Activated naive CD8-positive, alpha-beta T cell treated with anti-CD3 and anti-CD28 coated beads, Interleukin-2, amount 50 U/mL, for 16 hours (primary cell): Measurements from ENCODE around the gene TGFB2.

Experiments
- DNase-seq: peaks from one replicate; pipeline ENCODE4 v3.0.0-alpha.2; 2020; ENCODE audit warnings: low read depth, low spot score

TGFB2 gene

DNA sequence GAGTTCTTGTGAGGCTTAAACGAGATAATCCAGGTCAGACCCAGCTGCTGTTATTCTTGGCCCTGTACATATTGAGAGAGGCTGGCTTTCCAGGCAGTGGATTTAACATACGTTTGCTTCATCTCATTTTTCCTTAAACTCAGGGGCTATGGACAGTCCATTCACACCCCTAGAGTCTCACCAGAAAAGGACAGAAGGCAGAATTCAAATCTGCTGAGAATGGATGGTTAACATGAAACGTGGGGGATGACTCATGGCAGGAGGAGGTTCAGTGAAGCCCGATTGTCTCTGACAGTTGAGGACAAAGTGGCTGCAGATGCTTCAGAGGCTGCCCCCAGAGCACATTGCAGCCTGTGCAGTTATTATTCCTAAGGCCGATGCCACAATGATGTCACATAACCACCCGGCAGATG, 39.5 kb downstream of the TGFB2 start:
- DNase-seq, result no peak

DNA sequence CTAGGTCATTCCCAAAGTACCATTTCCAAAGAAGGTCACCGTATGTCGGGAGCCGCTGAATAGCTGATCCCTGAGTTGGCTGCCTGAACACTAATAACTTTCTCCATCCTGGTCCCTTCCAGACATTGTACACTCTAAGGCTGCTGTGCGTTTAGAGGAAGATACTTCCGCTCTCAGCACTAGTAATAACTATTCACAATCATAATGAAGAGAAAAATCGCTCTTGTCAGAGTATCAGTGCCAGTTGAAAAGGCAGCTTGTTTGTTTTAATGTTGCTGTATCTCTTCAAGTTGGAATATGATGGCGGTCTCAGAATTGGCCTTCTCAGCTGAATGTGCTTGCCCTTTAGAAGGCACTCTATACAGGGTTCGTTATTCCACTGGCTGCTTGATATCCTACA, 43.5 kb downstream of the TGFB2 start:
- DNase-seq, result no peak

DNA sequence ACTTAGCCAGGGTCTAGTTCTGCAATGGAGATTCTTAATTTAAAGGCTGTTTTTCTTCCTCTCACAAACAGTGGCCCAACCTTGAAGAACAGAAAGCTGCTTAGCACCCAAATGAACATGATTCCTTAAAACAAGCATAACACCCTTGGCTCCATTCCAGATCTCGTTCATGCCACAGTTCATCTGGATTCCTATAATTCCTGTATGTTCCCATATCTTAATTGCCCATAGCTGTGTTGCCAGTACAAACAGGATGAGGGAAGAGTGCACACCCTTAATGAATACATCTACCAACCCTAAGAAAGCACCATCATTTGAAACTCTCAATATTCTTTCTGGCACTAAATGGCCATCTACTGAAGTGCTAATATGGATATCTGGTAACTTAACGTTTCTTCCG, 45.5 kb downstream of the TGFB2 start:
- no peak for DNase-seq

DNA sequence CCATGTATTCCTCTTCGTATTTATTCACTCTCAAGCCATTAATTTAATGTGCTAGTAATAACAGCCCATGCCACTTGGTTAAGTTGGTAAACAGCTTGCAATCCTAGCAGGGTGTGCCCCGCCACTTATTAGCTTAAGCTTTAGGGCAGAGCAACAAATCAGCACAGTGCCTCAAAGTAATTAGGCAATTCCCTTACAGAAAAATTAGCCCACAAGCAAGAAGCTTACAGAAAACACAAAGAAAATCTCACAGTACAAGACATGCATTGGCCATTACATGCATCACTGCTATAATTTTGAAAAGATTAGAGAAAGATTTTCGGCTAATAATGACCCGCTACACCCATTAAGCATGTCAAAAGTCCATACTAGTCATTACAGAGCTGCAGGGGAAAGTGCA, 47.6 kb downstream of the TGFB2 start:
- DNase-seq, result no peak

DNA sequence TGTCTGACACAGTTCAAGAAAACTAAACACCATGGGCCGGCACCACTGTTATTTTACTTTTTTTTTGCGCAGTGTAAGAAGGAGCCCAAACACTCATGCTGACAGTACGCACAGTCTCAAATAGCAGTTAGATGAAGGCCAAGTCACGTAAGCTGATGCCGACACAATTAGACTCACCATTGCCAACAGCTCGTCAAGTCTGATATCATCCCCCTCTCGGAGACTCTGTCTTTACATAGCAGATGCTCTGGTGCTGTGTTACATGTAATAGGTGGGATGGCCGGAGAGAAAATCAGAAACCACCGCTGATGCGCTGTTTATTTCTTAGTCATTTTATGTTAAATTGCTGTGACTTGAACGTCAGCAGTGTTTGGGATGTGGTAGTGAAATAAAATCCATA, 49.3 kb downstream of the TGFB2 start:
- no peak for DNase-seq

DNA sequence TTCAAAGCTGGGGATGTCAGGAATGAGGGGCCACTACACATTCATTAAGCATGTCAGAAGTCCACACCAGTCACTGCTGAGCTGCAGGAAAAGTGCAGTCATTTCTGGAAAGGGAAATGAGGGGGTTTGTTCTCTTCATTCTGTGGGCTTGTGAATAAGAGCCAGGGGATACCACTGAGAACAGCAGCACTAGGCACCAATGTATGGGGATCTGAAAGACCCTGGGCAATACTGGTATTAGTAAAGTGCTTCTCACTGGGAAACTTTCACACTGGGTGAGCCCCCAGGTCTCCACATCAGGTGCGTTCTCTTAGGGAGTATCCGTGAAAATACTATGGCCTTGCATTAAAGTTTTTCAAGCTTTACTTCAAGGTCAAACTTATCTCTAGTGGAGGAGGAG, 49.9 kb downstream of the TGFB2 start:
- DNase-seq, result no peak

DNA sequence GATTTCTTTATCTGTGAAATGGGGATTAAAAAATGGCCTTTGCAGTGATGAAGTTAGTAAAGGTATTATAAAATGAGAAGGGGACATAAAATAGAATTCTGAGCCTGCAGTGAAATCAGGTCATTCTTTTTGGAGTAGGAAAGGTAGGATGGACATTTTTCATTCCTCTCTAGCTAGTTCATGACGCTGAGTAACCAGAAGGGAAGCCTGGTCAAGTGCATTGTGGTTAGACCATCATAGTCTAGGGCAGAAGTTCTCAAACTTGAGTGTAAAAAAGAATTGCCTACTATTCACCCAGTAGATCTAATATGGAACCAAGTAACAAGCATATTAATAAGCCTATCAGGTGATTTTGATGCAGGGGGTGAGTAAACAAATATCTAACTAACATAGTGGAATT, 50.8 kb downstream of the TGFB2 start:
- no peak for DNase-seq

DNA sequence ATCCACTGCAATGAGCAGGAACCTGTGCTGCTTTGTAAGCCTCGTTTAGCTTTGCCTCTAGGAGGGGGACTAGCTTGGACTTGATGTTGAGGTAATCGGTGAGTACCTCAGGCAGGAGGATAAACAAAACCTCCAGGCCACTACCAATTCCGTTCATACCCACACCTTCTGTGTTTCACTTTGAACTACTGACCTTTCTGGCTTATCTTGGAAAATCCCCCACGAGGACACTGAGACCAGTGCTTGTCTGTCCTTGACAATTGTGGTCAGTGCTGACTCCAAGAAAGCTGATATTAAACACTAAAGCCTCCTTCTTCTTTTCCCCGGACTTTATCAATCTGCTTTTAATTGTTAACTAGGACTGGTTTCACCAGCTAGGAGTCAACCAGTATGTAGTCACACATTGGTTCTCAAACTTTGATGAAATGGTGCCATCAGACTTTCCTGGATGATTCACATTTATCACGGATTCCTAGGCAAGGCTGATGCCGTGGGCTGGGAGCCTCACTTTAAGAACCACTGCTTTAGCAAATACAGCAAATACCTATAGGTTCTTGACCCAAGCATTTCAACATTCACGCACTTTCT, 52.7 kb downstream of the TGFB2 start:
- no peak for DNase-seq

DNA sequence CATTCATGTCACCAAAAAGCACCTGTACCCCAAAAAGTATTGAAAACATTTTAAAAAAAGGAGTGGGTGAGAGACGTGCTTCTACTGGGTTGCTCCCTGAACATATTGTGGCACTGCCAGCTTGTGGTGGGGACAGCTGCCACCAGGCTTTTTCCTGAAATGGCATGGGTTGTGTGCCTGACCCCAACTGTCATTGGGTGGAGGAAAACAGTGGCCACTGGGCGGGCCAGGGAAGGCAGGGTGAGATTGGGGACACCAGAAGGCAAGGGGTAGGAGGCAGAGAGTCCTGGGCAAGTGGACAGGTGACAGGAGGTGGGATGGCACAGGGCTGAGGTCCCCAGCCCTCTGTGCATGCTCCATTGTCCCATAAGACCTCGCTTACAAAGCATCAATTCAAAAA, 55.5 kb downstream of the TGFB2 start:
- no peak for DNase-seq

DNA sequence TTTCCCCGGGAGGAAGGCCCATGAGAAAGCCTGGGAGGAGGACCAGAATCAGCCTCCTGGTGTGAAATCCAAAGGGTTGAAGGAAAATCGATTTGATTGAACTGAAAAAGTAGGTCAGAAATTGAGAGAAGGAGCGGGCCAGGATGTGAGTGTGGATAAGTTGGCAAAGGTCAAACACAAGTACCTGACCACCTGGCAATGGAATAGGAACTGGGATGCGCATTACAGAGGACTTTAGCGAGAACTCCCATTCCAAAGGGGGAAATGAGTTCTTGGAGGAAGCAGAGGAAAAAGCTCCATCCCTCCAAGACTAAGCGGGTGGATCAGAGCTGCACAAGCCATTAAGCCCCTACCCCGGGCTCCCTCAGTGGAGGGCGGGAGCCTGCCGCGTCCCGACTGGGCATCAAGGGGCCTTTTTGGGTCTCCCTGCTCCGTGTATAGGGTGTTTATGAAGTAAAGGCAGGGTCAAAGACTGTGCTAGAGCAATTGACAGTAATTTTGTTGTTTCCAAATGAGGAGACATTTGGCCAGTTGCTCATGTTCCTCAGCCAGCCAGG, 56.4 kb downstream of the TGFB2 start:
- DNase-seq, result no peak

DNA sequence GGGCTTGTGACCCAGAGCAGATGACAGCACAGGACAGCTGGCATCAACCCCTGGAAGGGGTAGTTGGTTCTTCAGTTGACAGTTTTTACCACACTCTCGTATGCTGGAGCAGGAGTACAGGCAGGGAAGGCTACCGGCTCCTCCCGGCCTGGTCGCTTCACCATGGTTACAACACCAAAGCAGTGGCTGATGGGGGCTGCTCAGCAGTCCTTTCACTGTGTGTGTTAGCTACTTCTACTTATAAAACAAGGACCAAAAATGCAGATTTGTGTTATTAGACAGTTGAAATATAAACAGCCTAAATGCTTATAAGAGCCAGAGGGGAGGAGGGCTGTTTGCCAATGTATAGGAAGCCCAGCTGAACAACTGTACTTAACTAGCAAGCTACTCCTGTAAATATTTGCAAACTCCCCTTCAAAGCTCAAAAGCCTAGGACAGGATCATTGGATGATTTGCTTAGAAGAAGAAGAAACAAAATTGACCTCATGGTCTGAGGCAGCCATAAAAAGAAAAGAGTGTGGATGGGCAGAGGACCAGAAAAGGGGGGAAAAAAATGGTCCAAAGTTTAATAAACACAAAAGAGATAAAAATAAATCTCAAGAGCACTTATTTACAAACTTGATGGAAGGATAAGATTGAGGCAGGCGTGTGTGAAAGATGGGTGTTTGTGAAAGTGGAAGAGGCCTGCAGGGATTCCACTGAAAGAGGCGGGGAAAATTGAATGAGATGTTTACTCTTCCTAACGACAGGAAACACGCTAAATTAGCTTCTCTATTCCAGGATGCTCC, 57.1 kb downstream of the TGFB2 start:
- no peak for DNase-seq

DNA sequence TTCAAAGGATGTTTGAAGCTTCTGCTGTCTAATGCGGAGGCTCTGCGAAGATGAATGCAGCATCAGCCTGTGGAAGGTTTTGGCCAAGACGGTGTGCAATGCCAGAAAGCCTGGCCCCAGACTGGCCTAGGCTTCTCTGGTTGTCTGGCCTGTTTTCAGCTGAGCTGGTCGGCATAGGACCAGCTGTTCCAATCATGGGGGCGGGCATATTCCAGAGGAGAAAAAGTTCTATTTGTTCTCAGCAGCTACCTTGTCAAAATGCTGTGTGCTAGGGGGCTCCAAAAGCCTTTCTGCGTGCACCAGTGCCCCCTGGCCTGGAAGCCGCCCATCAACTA, 57.6 kb downstream of the TGFB2 start:
- DNase-seq, result no peak

DNA sequence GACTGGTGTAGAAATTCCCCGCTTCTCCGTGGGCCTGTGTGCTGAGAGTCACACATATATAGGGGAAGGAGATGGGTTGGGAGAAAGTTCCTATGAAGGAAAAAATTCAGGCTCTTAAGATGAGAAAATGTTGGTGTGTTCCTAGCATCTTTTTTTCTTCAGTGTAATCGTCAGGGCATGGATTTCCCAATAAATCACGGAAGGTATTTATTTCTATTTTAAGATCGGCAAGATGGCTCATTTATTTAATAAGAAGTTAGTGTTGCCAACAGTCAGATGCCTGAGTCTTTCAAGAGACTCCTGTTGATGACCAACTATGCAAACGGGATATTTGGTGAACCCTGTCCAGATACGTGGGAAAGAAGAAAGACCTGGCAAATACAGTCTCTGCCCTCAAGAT, 58.2 kb downstream of the TGFB2 start:
- DNase-seq, result no peak

DNA sequence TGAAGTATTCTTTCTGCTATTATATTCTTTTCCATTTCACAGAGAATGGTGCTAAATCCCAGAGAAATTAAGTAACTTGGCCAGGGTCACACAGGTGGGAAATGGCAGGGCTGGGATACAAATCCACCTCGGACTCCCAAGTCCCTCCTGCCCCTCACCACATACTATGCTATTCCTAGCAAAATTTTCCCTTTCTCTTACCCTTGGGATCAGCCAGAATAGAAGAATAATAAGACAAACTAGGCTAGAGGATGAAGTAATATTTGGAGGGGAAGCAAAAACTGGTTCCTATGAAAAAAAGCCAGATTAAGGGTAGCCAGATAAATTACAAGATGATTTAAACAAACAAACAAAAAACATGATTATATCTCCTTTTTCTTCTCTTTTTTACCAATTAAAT, 62.5 kb downstream of the TGFB2 start:
- DNase-seq, result no peak

DNA sequence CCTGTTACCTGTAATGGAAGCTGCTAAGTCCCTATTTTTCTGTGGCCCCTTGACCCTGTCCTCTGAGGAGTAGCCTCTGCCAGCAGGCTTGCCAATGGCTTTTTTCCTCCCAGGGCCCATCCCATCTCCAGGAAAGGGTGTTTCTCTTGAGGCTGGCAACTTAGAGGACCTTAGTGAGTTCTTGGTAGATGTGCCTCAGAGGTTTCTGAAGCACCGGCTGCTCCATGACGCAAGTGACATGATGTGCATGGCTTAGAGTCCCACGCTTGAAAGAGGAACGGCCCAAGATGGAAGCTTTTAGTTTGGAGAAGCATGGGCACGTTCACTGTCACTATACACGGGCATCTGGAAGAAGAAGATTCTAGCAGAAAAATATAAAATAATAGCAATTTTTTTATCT, 63.0 kb downstream of the TGFB2 start:
- DNase-seq, result no peak

DNA sequence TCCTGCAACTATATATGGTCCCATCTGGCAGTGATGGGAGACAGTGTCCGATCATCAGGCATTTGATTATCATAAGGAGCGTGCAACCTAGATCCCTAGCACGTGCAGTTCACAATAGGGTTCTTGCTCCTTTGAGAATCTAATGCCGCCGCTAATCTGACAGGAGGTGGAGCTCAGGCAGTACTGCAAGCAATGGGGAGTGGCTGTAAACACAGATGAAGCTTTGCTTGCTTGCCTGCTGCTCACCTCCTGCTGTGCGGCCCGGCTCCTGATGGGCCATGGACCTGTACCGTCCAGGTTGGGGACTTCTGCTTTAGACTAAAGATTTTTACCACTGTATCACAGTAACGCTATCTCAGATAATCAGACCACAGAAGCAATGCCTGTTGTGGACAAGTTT, 63.8 kb downstream of the TGFB2 start:
- no peak for DNase-seq

DNA sequence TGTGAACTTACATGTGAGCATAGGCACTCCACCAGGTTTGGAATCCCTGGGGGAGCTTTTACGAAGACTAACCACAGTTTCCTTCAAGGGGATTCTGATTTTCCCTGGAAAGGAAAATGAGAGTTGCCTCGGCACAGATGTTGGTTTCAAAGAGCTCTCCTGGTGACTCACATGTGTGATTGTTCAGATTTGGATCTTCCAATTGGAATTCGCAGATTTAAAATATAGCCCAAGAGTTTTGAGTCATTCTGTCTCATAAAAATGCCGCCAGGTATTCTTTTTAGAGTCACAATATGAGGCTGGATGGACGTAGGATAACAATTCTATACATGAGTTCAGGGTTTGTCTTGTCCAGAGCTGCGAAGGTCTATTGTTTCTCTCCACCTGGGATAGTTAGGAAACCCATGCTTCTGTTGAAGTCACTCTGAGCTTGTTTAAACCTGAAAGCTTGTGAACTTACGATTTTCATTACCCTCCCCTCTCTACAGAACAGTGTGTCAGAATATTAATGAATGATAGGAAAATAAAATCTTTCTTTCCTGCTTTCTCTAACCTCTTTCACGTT, 64.9 kb downstream of the TGFB2 start:
- no peak for DNase-seq

DNA sequence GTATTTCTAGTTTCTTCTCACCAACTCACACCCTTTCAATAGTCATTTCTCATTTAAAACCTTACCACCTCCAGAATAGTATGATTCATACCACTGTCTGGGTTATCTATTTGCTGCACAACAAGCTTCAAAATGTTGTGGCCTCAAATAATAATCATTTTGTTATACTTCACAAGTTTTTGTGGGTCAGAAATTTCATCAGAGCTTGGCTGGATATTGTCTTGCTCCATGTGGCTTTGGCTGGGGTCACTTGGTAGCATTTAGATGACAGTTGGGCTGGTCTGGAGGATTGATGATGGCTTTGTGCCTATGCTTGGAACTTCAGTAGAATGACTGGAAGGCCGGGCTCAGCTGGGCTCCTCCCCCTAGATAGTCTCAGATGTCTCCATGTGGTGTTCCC, 66.0 kb downstream of the TGFB2 start:
- no peak for DNase-seq

DNA sequence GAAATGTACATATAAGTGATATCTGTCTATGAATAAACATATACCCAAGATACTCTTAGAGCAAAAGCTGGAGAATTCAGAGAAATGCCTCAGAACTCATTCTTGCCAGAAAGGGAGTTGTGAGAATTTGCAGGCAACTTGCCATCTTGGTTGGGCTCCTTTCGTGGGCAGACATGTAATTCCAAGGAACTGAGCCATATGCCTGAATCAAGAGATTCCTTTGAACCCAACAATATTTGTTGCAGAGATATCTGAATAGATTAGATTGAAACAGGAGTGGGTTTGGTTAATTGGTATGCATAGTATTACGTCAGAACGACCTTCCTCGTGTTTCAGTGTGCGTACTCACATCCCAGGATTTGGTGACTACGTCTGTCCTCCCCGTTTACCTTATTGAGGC, 67.0 kb downstream of the TGFB2 start:
- DNase-seq, result no peak

DNA sequence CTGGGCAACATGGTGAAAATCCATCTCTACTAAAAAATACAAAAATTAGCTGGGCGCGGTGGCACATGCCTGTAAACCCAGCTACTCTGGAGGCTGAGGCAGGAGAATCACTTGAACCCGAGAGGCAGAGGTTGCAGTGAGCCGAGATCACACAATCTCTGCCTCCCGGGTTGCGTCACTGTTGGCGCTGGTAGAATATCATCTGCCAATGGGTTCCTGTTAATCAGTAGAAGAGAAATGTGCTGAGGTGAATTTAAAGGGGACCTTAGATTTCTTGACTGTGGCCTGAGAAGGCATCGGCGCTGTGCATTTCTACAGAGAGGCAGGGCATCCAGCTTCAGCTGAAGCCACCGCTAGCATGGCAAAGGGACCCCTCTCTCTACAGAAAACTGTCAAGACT, 68.0 kb downstream of the TGFB2 start:
- DNase-seq, result no peak

DNA sequence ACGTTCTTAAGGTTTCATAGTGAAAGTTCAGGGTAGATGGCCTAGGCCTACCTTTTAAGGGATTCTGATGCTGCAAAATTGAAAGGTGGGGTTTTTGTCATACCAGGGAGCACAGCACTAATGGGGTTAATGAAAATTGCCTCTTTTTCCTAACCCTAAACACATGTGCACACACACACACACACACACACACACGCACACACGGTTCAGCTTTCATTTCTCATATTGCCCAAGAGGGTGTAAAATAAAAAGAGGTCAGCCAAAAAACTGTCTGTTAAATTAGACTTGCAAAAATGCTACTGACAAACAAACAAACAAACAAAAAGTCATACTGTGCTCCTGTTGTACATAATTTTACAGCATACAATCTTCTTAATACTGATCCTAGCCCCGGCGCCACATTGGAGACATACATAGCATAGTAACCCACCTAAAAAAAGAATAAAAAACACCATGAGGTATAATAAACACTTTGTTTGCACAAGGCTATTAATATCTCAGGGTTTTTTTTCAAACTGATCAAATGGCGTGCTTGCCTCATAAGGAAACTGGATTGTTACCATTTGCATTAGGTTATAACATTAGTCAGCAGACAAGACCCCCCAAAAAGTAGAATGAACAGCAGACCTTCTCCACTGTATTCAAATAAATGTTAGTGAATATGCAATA, 69.1 kb downstream of the TGFB2 start:
- DNase-seq, result no peak

DNA sequence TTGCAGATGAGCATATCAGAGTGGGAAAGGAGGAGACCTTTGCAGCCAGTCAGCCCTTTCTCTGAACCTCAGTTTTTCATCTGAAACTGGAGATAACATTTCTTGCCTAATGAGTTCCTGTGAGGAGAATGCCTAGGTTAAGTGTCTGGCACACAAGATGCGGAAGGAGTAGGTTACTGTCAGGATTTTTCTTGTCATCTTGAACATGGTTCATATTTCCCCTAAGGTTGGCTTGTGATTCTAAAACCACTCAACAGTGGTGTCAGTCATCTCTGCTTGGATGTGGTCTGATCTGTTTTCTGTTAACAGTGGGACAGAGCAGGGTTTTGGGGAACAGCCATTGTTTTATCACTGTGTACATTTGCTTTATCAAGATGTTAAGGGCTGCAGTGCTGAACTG, 70.6 kb downstream of the TGFB2 start:
- DNase-seq, result no peak

DNA sequence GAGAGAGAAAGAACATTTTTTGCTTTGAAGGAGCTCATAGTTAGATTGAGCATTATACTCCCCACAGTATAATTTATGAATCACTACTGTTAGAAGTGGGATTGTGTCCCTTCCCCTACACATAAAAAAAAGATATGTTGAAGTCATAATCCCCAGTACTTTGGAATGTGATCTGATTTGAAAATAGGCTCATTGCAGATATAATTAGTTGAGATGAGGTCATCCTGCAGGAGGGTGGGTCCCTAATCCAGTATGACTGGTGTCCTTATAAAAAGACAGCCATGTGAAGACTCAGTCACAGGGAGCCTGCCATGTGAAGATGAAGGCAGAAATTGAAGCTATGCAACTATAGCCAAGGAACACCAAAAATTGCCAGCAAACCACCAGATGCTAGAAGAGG, 76.4 kb downstream of the TGFB2 start:
- no peak for DNase-seq
